HepG2 (cell line): Measurements from ENCODE around the gene PPM1H. TPM values are rescaled to one million over a fixed set of nuclear protein-coding genes. Genes with fewer than 3 reads are reported as not detected.

Source experiments
- CTCF ChIP-seq: sonication (generic); formaldehyde crosslinking; IDR thresholded peaks from 2 replicates; pipeline ENCODE4 v1.5.0; 2020; ENCODE audit warnings: mild to moderate bottlenecking, missing genetic modification reagents, moderate library complexity
- GTF3A ChIP-seq: sonication (generic); formaldehyde crosslinking; conservative IDR thresholded peaks from 2 replicates; pipeline ENCODE4 v1.4.0; 2020; ENCODE audit warnings: mild to moderate bottlenecking, missing genetic modification reagents
- HOXA7 ChIP-seq: sonication (generic); formaldehyde crosslinking; IDR thresholded peaks from 2 replicates; pipeline ENCODE4 v1.8.1; 2022; ENCODE audit warnings: mild to moderate bottlenecking, missing genetic modification reagents, moderate library complexity
- ISL2 ChIP-seq: sonication (generic); formaldehyde crosslinking; IDR thresholded peaks from 2 replicates; pipeline ENCODE4 v1.5.0; 2020; ENCODE audit warnings: missing genetic modification reagents
- JUN ChIP-seq: sonication (generic); formaldehyde crosslinking; IDR thresholded peaks from 2 replicates; pipeline ENCODE4 v1.4.0; 2020; ENCODE audit warnings: mild to moderate bottlenecking, missing genetic modification reagents
- MXD3 ChIP-seq: IDR thresholded peaks from 2 replicates; pipeline ENCODE4 v1.6.1; 2016; ENCODE audit warnings: mild to moderate bottlenecking, missing biosample characterization, missing genetic modification reagents
- SIN3B ChIP-seq: fragments of 150-350 bp; IDR thresholded peaks from 2 replicates; pipeline ENCODE4 v1.6.1; 2014; ENCODE audit warnings: low read length
- SKIL ChIP-seq: sonication (generic); formaldehyde crosslinking; IDR thresholded peaks from 2 replicates; pipeline ENCODE4 v1.8.0; 2022; ENCODE audit warnings: missing genetic modification reagents, mild to moderate bottlenecking, moderate library complexity, borderline replicate concordance
- SNAPC5 ChIP-seq: sonication (generic); formaldehyde crosslinking; IDR thresholded peaks from 2 replicates; pipeline ENCODE4 v1.8.1; 2023; ENCODE audit warnings: mild to moderate bottlenecking, missing genetic modification reagents, borderline replicate concordance
- XBP1 ChIP-seq: sonication (generic); formaldehyde crosslinking; IDR thresholded peaks from 2 replicates; pipeline ENCODE4 v1.5.0; 2020; ENCODE audit warnings: missing genetic modification reagents
- ZBTB1 ChIP-seq: sonication (generic); formaldehyde crosslinking; IDR thresholded peaks from 2 replicates; pipeline ENCODE4 v1.4.0; 2020; ENCODE audit warnings: missing genetic modification reagents, borderline replicate concordance
- ZBTB7B ChIP-seq: sonication (generic); formaldehyde crosslinking; IDR thresholded peaks from 2 replicates; pipeline ENCODE4 v1.4.0; 2020; ENCODE audit warnings: missing genetic modification reagents
- ZFP36L2 ChIP-seq: sonication (generic); formaldehyde crosslinking; IDR thresholded peaks from 2 replicates; pipeline ENCODE4 v1.4.0; 2020; ENCODE audit warnings: missing genetic modification reagents
- ZGPAT ChIP-seq: IDR thresholded peaks from 2 replicates; pipeline ENCODE4 v1.6.1; 2016; ENCODE audit warnings: mild to moderate bottlenecking
- ZHX1 ChIP-seq: sonication (generic); formaldehyde crosslinking; IDR thresholded peaks from 2 replicates; pipeline ENCODE4 v1.8.1; 2022; ENCODE audit warnings: low read depth, mild to moderate bottlenecking, missing genetic modification reagents
- ZMYM4 ChIP-seq: sonication (generic); formaldehyde crosslinking; IDR thresholded peaks from 2 replicates; pipeline ENCODE4 v1.8.1; 2023; ENCODE audit warnings: mild to moderate bottlenecking, missing genetic modification reagents
- ZNF17 ChIP-seq: sonication (generic); formaldehyde crosslinking; IDR thresholded peaks from 2 replicates; pipeline ENCODE4 v1.5.0; 2020; ENCODE audit warnings: mild to moderate bottlenecking, missing genetic modification reagents
- ZNF513 ChIP-seq: sonication (generic); formaldehyde crosslinking; conservative IDR thresholded peaks from 2 replicates; pipeline ENCODE4 v1.5.0; 2020; ENCODE audit warnings: missing genetic modification reagents
- ZNF564 ChIP-seq: sonication (generic); formaldehyde crosslinking; IDR thresholded peaks from 2 replicates; pipeline ENCODE4 v1.8.1; 2023; ENCODE audit warnings: mild to moderate bottlenecking, missing genetic modification reagents
- ZNF570 ChIP-seq: sonication (generic); formaldehyde crosslinking; IDR thresholded peaks from 2 replicates; pipeline ENCODE4 v1.4.0; 2020; ENCODE audit warnings: mild to moderate bottlenecking, missing genetic modification reagents, borderline replicate concordance
- ZNF878 ChIP-seq: sonication (generic); formaldehyde crosslinking; IDR thresholded peaks from 2 replicates; pipeline ENCODE4 v1.8.1; 2023; ENCODE audit warnings: mild to moderate bottlenecking, missing genetic modification reagents, moderate library complexity
- polyA plus RNA-seq, 8 experiments: library from polyadenylated mRNA; depleted of rRNA in 3 of 8; stranded (reverse) in 7 of 8; unstranded in 1 of 8; fragments of >200 nt; fragmentation: Illumina TruSeq in 4 of 8; extraction: Trizol in 4 of 8; gene quantifications; 2 replicates each; pipeline versions ENCODE4 v1.2.1 to v1.2.3, GENCODE V29; 2011 to 2016; ENCODE audit warnings: low read depth in 4 of 8, missing spikeins in 1 of 8, mixed read lengths in 1 of 8; ENCODE audit not compliant: insufficient read depth in 1 of 8
- total RNA-seq, 5 experiments: library from RNA; depleted of rRNA; stranded (reverse); fragments of >200 nt; fragmentation: Illumina TruSeq; extraction: Trizol; gene quantifications; 2 replicates each; pipeline ENCODE4 v1.2.3, GENCODE V29; 2016; ENCODE audit warnings: low read depth in 1 of 5

PPM1H gene
- total and polyA plus RNA-seq, 2 of the 13 experiments (the other 11 are each of a cell fraction or from before 2014, with no cell fraction given): 29.1 to 38.1 TPM

- TF ChIP-seq ZHX1: no peak
- TF ChIP-seq ZGPAT (CRISPR knock-in tag): no peak
- TF ChIP-seq ZBTB7B: 0 out of 2 replicates have a peak, but pooled peaks have one; percentile 32
- TF ChIP-seq GTF3A (CRISPR knock-in tag): no peak
- TF ChIP-seq ZMYM4 (CRISPR knock-in tag): peak; percentile 81
- TF ChIP-seq JUN (CRISPR knock-in tag): no peak
- no peak for TF ChIP-seq CTCF (CRISPR knock-in tag)
- TF ChIP-seq ZNF513 (CRISPR knock-in tag): no peak
- no peak for TF ChIP-seq ZNF878 (CRISPR knock-in tag)
- no peak for TF ChIP-seq ZFP36L2 (CRISPR knock-in tag)
- TF ChIP-seq ZBTB1 (CRISPR knock-in tag): no peak
- TF ChIP-seq MXD3 (CRISPR knock-in tag): no peak
- 0 out of 2 replicates have a peak, but pooled peaks have one; percentile 45 for TF ChIP-seq ISL2
- no peak for TF ChIP-seq ZNF564 (CRISPR knock-in tag)
- TF ChIP-seq SNAPC5 (CRISPR knock-in tag): no peak
- TF ChIP-seq HOXA7 (CRISPR knock-in tag): no peak
- no peak for TF ChIP-seq SIN3B
- TF ChIP-seq ZNF17 (CRISPR knock-in tag): no peak
- TF ChIP-seq XBP1: no peak
- TF ChIP-seq SKIL (CRISPR knock-in tag): no peak
- no peak for TF ChIP-seq ZNF570 (CRISPR knock-in tag)
These were observed 39.5 kb downstream of the PPM1H start (continued) for GRCh38 chr12:62895351-62895877.
